ENCODE data around the gene GALNT15.

DNA sequence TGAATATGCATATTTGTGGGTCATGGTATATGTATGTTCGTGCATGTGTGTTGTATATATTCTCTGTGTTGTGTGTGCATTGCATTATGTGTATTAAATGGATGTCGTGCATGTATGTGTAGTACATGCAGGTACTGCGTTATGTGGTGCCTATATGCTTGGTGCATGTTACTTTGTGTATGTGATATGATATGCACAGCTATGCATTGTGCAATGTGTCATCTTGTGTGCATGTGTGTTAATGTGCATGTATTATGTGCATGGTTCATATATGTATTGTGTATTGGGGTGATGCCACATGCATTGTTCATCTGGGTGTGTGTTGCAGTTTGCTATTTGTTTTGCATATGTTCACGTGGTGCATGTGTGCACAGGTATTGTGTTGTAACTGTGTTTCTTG, 2.9 kb downstream of the GALNT15 start:
- TF ChIP-seq, protein P1, sequence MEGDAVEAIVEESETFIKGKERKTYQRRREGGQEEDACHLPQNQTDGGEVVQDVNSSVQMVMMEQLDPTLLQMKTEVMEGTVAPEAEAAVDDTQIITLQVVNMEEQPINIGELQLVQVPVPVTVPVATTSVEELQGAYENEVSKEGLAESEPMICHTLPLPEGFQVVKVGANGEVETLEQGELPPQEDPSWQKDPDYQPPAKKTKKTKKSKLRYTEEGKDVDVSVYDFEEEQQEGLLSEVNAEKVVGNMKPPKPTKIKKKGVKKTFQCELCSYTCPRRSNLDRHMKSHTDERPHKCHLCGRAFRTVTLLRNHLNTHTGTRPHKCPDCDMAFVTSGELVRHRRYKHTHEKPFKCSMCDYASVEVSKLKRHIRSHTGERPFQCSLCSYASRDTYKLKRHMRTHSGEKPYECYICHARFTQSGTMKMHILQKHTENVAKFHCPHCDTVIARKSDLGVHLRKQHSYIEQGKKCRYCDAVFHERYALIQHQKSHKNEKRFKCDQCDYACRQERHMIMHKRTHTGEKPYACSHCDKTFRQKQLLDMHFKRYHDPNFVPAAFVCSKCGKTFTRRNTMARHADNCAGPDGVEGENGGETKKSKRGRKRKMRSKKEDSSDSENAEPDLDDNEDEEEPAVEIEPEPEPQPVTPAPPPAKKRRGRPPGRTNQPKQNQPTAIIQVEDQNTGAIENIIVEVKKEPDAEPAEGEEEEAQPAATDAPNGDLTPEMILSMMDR (conservative IDR thresholded peaks at IDR 0.05): no peak
- no peak for TF ChIP-seq EZH2 (IDR thresholded peaks at IDR 0.05; ENCODE audit: low read depth)
